A549 (cell line): ENCODE data around the gene SORCS3.

Experiments
- CEBPB ChIP-seq, 2 experiments: fragments of >200 bp in 1 of 2; sonication (Bioruptor Twin) in 1 of 2; formaldehyde crosslinking in 1 of 2; IDR thresholded peaks; 2 replicates each; pipeline ENCODE4 v1.6.1; 2012 to 2016
- CTCF ChIP-seq: fragments of >200 bp; sonication (Bioruptor Twin); formaldehyde crosslinking; IDR thresholded peaks from 3 replicates; pipeline ENCODE4 v1.5.1; 2016
- HDAC2 ChIP-seq: fragments of 200-600 bp; sonication (generic); IDR thresholded peaks from 2 replicates; pipeline ENCODE4 v1.6.1; 2016
- RAD21 ChIP-seq, 2 experiments: fragments of >200 bp in 1 of 2; sonication (Bioruptor Twin) in 1 of 2; formaldehyde crosslinking in 1 of 2; IDR thresholded peaks in 1 of 2; conservative IDR thresholded peaks in 1 of 2; 2 replicates in 1 of 2; 3 replicates in 1 of 2; pipeline ENCODE4 v1.6.1; 2012 to 2018; ENCODE audit warnings: inconsistent platforms in 1 of 2
- RCOR1 ChIP-seq: fragments of 150-350 bp; IDR thresholded peaks from 2 replicates; pipeline ENCODE4 v1.6.1; 2014; ENCODE audit warnings: antibody characterized with exemption, low read length, low read depth
- RFX5 ChIP-seq: fragments of 450-650 bp; IDR thresholded peaks from 2 replicates; pipeline ENCODE4 v1.7.1; 2014; ENCODE audit warnings: antibody characterized with exemption, mild to moderate bottlenecking, moderate library complexity
- RNF2 ChIP-seq: fragments of 200-600 bp; sonication (generic); IDR thresholded peaks from 2 replicates; pipeline ENCODE4 v1.6.1; 2016; ENCODE audit warnings: low read depth, mild to moderate bottlenecking, antibody characterized with exemption, moderate library complexity, borderline replicate concordance
- TP53 ChIP-seq: fragments of 250-450 bp; sonication (Bioruptor Pico); IDR thresholded peaks from 2 replicates; pipeline ENCODE4 v1.5.0; 2021; ENCODE audit warnings: mild to moderate bottlenecking, moderate library complexity
- ZFP36 ChIP-seq: fragments of 450-650 bp; IDR thresholded peaks from 2 replicates; pipeline ENCODE4 v1.6.1; 2014; ENCODE audit warnings: borderline replicate concordance; ENCODE audit not compliant: partially characterized antibody
- ZSCAN20 ChIP-seq: fragments of 250-450 bp; sonication (Bioruptor Pico); IDR thresholded peaks from 2 replicates; pipeline ENCODE4 v1.8.0; 2022; ENCODE audit warnings: mild to moderate bottlenecking, moderate library complexity
- TF ChIP-seq, protein P1 (sequence below): fragments of 450-650 bp; IDR thresholded peaks from 2 replicates; pipeline ENCODE4 v1.6.1; 2014; ENCODE audit warnings: antibody characterized with exemption

GRCh38 chr10:104766341-104766740, 125.3 kb downstream of the SORCS3 start:
- TF ChIP-seq, protein P1, sequence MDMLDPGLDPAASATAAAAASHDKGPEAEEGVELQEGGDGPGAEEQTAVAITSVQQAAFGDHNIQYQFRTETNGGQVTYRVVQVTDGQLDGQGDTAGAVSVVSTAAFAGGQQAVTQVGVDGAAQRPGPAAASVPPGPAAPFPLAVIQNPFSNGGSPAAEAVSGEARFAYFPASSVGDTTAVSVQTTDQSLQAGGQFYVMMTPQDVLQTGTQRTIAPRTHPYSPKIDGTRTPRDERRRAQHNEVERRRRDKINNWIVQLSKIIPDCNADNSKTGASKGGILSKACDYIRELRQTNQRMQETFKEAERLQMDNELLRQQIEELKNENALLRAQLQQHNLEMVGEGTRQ = no peak
- TF ChIP-seq CTCF = no peak
- TF ChIP-seq RCOR1 = no peak
- no peak for TF ChIP-seq TP53 (CRISPR knock-in tag)
- TF ChIP-seq RFX5 = no peak
- no peak for TF ChIP-seq RAD21 (conservative IDR thresholded peaks at IDR 0.05 in 1 of 2, IDR thresholded peaks at IDR 0.05 in 1 of 2)
- no peak for TF ChIP-seq RNF2
- TF ChIP-seq CEBPB (IDR thresholded peaks at IDR 0.05) = no peak
- TF ChIP-seq ZFP36 = no peak
- TF ChIP-seq HDAC2 = no peak
- TF ChIP-seq ZSCAN20 (CRISPR knock-in tag) = no peak
